Occipital lobe (tissue), 2 donors: ENCODE results near the gene RNASE4. TPM values are rescaled to one million over a fixed set of nuclear protein-coding genes. Genes with fewer than 3 reads are reported as not detected.

ENCODE experiments used
- DNase-seq: peaks from one replicate; lab custom pipeline; 2025; lab: John Stamatoyannopoulos, UW
- total RNA-seq: library from RNA; depleted of rRNA; stranded (reverse); fragments of >200 nt; gene quantifications from one replicate; pipeline ENCODE4 v1.2.3, GENCODE V29; 2014

The RNASE4 gene
- total RNA-seq, 1 donor from 2014 or later = 2.2 TPM

- DNase-seq = no peak
Measured at GRCh38 chr14:20675669-20676068, 8.7 kb upstream of the RNASE4 start.

DNA sequence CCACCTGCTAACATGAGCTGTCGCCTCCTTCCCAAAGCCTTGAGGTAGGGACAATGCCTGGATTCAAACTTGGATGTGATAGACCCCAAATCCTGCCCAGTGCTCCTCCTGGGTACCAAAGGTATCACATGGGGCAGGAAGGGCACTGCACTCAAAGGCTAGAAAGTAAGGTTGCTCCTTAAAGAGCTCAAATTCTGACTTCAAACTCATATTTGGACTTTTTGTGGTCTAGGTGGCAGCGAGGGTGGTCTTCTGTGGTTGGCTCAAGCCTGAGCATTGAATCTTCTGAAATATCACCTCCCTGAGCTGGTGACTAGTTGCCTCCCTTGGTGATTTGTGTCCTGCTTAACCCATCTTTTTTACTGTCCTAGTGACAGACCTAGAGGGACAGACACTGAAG is 8.3 kb upstream of the RNASE4 start:
- no peak for DNase-seq

DNA sequence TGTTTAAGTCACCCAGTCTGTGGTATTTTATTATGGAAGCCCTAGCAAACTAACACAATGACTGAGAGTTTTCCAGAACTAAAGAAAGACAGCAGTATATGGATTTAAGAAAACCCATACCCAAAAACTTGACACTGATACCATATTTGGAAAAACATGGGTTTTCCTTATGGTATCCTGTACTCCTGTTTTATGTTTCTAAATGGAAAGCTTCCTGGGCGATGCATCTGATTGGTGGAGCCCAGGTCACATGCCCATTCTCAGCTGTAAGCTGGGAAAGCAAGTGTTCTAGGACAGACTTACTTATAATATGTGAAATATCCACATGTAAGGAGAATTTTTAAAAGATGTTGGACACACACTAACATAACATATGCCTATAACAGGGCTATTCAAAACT is 4.5 kb upstream of the RNASE4 start:
- no peak for DNase-seq

- no peak for DNase-seq
Measured at GRCh38 chr14:20680363-20680762, 4.0 kb upstream of the RNASE4 start.

- no peak for DNase-seq
Measured at GRCh38 chr14:20680843-20681347, 3.5 kb upstream of the RNASE4 start.

GRCh38 chr14:20681348-20682126 is 2.8 kb upstream of the RNASE4 start:
- peak; percentile 59 for DNase-seq

GRCh38 chr14:20682127-20682434 is 2.3 kb upstream of the RNASE4 start:
- DNase-seq = no peak

- peak; percentile 93 for DNase-seq
Measured at GRCh38 chr14:20682435-20683124, 1.8 kb upstream of the RNASE4 start.

GRCh38 chr14:20683125-20683890 is 1.1 kb upstream of the RNASE4 start:
- DNase-seq = peak; percentile 67

DNA sequence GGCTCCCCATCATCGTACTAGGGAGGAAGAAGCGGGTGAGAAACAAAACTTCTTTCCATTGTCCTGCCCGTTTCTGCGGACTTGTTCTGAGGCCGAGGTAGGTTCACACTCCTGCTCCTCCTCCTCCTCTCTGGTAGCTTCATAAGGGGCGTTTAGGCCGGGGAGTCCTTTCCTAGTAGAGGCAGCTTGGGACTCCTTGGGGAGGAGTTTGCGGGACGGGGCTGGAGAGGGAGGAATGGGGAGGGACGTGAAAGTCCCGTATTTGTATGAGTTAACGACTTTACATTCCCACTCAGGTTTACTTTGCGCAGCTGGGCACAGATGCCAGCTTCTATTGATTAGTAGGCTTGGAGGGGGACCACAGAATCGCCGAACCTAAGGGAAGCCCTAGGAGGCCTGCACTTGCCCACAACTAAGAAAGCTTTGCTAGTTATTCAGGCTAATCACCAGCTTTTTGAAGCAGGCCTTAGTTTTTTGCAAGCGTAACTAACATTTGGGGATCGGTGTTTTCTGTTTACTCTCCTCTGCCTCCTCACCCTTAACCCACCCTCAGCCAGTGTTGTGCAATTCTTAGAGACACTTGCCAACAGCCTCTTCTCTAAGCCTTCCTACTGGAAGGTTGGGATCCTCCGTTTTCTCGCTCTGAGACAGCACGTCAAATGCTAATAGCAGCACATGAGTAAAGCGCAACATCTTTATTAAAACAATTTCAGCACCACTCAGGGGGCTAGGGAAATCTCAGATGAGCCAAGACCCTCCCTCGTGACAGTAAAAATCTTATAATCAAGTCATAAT is 499 bp downstream of the RNASE4 start:
- peak; percentile 15 for DNase-seq

DNA sequence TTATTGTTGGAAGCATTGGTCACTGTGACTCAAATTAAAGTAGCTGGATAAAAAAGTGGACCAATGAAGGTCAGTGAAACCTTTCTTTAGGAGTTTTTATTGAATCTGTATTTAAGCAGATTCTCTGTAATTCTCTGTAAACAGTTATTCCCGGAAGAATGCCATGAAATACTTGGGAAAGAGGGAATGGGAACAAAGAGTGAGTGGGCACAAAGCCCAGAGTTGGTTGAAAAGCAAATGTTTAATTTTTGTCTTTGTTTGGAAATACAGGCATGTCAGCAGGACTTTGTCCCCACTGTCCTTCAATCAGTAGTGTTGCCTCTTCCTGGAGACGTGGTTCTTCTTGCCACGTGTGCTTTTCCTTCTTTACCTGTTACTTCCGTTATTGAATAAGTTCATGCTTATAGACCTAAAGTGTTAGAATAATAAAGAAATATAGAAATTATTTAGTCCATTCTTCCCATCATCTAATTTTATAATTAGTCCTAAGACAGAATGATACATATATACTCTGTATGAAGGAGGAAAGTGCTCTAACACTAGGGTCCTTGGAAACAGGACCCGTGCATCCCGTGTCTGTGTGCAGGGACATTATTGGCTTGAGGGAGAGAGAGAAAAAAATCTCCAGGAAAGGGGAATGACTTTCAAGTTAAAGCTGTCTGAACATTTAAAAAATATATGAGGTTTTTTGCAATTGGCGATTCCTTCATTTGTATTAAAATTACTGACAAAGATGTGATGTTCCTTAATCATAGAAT is 2.2 kb downstream of the RNASE4 start:
- no peak for DNase-seq

DNA sequence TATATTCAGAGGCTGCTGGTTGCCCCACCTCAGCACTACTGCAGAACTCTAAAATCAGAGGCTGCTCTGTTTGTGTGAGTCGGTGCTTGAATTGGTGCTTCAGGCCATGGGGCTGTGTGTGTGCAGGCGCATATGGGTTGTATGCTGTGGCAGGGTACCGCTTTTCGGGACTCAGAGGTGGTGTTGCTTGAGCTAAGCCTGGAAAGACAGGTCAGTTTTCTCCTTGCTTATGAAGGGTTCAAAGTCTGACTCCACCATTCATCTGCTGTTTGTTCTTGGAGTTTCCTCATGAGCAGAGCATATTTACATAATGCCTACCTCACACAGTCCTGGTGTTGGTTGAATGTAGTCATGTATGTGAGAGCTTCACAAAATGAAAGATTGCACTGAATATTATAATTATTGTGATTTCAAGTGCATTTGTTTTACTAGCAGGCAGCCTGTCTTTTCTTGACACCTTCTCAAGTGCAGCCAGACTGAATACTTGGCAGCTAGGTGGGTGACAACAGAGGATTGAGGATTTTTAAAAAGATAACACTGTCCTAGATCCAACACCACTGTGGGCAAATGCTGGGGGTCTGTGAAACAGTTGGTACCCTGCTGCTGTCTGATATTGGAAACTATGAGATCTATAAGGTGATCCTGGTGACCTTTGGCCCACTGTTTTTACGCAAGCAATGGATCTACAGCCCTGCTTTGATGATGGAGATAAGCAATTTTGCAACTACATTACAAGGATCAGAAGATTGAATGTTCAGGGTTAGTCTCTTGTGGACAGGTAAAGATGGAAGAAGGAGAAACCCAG is 3.2 kb downstream of the RNASE4 start:
- no peak for DNase-seq

DNA sequence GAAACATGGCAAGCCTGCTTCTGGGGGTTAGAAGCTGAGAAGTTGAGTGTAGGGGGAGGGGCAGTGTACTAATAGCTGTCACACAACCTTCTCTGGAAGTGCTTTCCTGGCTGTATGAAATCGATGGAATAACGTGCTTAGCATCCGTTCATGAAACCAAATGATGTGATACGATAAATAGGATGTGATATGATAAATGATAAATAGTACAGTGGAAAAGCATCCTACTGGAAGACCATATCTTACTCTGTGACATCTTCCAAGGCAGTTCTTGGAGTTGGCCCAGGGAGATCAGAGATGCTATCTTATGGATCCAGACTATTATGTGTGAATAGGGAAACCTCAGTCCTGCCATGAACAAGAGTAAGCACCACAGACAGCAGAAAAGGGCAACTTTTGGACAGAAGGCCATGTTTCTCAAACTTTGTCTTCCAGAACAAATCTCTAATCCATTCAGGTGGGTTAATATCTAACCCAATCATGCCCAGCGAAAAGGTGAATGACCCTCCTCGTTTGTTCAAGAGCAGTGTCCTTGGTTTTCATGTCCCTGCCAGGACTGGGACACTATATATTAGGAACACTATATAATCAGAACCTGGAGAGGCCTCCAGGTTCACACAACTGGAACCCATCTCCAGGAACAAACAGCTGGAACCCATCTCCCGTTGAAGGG is 3.9 kb downstream of the RNASE4 start, which contains the start of gene ANG:
Gene ANG (plus strand): TSS at position 598 of the 673 bp plus-strand sequence. CDS start 4,801 bp downstream, outside the sequence.
- DNase-seq = no peak

DNA sequence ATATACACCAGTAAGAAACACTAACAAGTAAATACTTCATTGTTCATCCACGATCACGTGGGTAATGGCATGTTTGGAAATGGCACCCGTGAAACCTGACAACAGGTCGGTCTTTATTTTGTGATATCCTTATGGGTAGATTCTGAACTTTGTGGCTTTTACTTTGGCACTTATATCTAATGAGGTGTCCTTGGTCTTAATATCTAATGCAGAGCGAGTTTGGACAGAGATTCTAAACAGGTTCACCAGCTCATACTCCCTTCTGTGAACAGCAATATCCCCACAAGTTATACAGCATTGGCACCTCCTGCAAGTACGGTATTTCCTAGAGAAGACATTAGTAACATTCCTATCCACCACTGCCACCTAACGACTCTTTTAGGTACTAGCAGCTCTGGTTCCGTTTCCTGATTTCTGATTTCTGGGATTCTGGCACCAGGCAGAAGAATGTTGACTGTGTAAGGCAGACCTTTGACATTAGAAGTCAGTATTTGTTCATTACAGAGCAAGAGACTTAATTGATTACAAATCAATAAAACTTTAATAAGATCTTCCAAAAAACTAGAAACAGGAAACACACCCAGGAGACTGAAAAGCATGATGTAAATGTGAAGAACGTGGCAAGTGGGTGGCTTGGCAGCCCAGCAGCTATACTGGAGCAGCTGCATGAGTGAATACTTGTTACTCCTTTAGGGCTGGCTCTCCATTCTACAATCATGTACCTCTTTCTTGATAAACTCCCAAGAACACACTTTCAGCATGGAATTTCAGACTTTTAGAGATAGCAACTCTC is 6.7 kb downstream of the RNASE4 start:
- DNase-seq = peak; percentile 33

- no peak for DNase-seq
Measured at GRCh38 chr14:20692116-20692751, 7.9 kb downstream of the RNASE4 start.

GRCh38 chr14:20696764-20697163 is 12.4 kb downstream of the RNASE4 start:
- no peak for DNase-seq

DNA sequence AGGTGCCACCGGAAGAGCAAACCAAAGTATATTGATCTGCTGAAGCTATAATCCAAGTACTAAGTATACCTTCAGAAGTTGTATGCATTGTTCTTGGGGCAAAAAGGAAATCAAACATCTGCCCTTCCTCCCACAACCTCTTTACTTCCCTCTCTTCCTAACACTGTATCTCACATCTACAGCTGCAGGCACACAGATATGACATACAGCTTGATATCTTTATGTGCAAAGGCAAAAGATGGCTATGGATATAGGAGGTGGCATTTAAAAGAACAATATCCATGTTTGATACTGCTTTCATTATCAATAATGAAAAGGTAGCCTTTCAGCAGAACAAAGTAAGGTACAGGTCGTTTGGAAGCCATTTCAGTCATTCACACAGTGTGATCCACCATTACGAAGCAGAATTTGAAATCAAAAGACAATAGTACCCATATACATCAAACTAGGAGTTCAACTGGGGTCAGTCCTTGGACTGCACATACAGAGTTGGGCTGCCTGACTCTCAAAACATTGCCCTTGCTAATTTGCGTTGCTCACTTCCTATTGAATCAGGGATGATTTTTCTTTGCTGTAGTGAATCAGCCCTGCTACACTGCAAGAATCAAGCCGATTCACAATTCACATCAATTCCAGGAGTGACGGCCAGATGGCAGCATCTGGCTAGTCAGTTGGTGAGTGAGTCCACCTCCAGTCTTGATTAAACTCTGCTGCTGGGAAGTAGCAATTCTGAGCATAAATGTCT is 13.1 kb downstream of the RNASE4 start:
- peak; percentile 72 for DNase-seq
